ENCODE results near the gene MAB21L3. TPM values are rescaled to one million over a fixed set of nuclear protein-coding genes. Genes with fewer than 3 reads are reported as not detected.
A peak's percentile ranks its signal among the peaks of the same experiment; 100 is the strongest.

Gene MAB21L3
- total and polyA plus RNA-seq, 11 donors, result 0.04 to 0.15 (median 0.08) TPM; not detected in 8

- TF ChIP-seq CTCF (IDR thresholded peaks at IDR 0.05), result no peak
- no peak for TF ChIP-seq POLR2A (IDR thresholded peaks at IDR 0.05)
- no peaks in the 10 kb centered on the region for H3K36me3 ChIP-seq
- H3K27ac ChIP-seq, result peak overlapping the region in 9 of 12 donors; percentile 47 to 87 (median 69)
- intact Hi-C loops (cut with DNase I), result loop anchor here in 8 of 10 donors (1.0 to 10.0 kb wide), 8 partner anchors 16 to 335 kb away; partner anchors contain the start of gene ATP1A1 (in 5 of the 8)
- peak overlapping the region in 10 of 12 donors; percentile 38 to 65 (median 54) for H3K4me3 ChIP-seq
- DNase-seq (no peak), ATAC-seq (no peak)
- H3K4me1 ChIP-seq, result peaks cover 0 to 27% (median 12%) of the 10 kb centered on the region in 12 donors
- H3K27me3 ChIP-seq, result no peaks in the 10 kb centered on the region
- WGBS, 4 donors, result 60 to 93% (median 74%) methylated on average over 3 to 4 of the region's 4 CpGs
- H3K9me3 ChIP-seq, result peaks cover 0 to 5% (median 0%) of the 10 kb centered on the region in 12 donors
Observed at GRCh38 chr1:116152577-116152943, 41.4 kb downstream of the MAB21L3 start.

GRCh38 chr1:116152950-116153691 is 41.9 kb downstream of the MAB21L3 start:
- no peaks in the 10 kb centered on the region for H3K36me3 ChIP-seq
- WGBS, 4 donors, result 94 to 97% (median 95%) methylated on average over 4 of the region's 4 CpGs
- H3K27me3 ChIP-seq, result no peaks in the 10 kb centered on the region
- intact Hi-C loops (cut with DNase I), result loop anchor here in 8 of 10 donors (1.0 to 10.0 kb wide), 8 partner anchors 16 to 334 kb away; partner anchors contain the start of gene ATP1A1 (in 5 of the 8)
- DNase-seq (no peak), ATAC-seq (no peak)
- no peak for TF ChIP-seq CTCF (IDR thresholded peaks at IDR 0.05)
- H3K4me3 ChIP-seq, result no peak overlapping the region
- no peak overlapping the region for H3K27ac ChIP-seq
- H3K4me1 ChIP-seq, result peaks cover 0 to 22% (median 12%) of the 10 kb centered on the region in 12 donors
- peaks cover 0 to 10% (median 3%) of the 10 kb centered on the region in 12 donors for H3K9me3 ChIP-seq

- H3K4me3 ChIP-seq, result no peak overlapping the region
- peaks cover 0 to 11% (median 5%) of the 10 kb centered on the region in 12 donors for H3K9me3 ChIP-seq
- no peaks in the 10 kb centered on the region for H3K36me3 ChIP-seq
- no peak for TF ChIP-seq POLR2A (IDR thresholded peaks at IDR 0.05)
- TF ChIP-seq CTCF (IDR thresholded peaks at IDR 0.05), result no peak
- ATAC-seq (no peak), DNase-seq (no peak)
- no peaks in the 10 kb centered on the region for H3K27me3 ChIP-seq
- H3K27ac ChIP-seq, result no peak overlapping the region
- peaks cover 0 to 22% (median 12%) of the 10 kb centered on the region in 12 donors for H3K4me1 ChIP-seq
- intact Hi-C loops (cut with DNase I), result loop anchor here in 8 of 10 donors (2.0 to 10.0 kb wide), 7 partner anchors 15 to 334 kb away; partner anchors contain the start of gene ATP1A1 (in 5 of the 8)
Observed at GRCh38 chr1:116153692-116154031, 42.5 kb downstream of the MAB21L3 start.

- peaks cover 0 to 22% (median 12%) of the 10 kb centered on the region in 12 donors for H3K4me1 ChIP-seq
- H3K4me3 ChIP-seq, result no peak overlapping the region
- no peaks in the 10 kb centered on the region for H3K27me3 ChIP-seq
- H3K9me3 ChIP-seq, result peaks cover 0 to 16% (median 7%) of the 10 kb centered on the region in 12 donors
- 86 to 93% (median 90%) methylated on average over 4 of the region's 4 CpGs for WGBS, 4 donors
- TF ChIP-seq CTCF (IDR thresholded peaks at IDR 0.05) (no peak), POLR2A (IDR thresholded peaks at IDR 0.05) (no peak)
- H3K27ac ChIP-seq, result no peak overlapping the region
- ATAC-seq (no peak), DNase-seq (no peak)
- intact Hi-C loops (cut with DNase I), result loop anchor here in 8 of 10 donors (5.0 to 10.0 kb wide), 6 partner anchors 190 to 333 kb away; partner anchors contain the start of gene ATP1A1 (in 5 of the 8)
- H3K36me3 ChIP-seq, result no peaks in the 10 kb centered on the region
Observed at GRCh38 chr1:116154536-116154935, 43.3 kb downstream of the MAB21L3 start.

All from heart left ventricle (tissue), 16 donors.